Anterior cingulate cortex (tissue), 58 donors: Measurements from ENCODE around the gene ARHGDIG.
A peak's percentile ranks its signal among the peaks of the same experiment; 100 is the strongest.
"Not testable (repeated sequence)": the region's sequence is repeated elsewhere in the genome, so short reads cannot be mapped to it uniquely, and the experiment has no call there.

ENCODE experiments used
- DNase-seq, 58 donors: peaks; one replicate each; lab custom pipeline; 2025; lab: John Stamatoyannopoulos, UW

The ARHGDIG gene

DNA sequence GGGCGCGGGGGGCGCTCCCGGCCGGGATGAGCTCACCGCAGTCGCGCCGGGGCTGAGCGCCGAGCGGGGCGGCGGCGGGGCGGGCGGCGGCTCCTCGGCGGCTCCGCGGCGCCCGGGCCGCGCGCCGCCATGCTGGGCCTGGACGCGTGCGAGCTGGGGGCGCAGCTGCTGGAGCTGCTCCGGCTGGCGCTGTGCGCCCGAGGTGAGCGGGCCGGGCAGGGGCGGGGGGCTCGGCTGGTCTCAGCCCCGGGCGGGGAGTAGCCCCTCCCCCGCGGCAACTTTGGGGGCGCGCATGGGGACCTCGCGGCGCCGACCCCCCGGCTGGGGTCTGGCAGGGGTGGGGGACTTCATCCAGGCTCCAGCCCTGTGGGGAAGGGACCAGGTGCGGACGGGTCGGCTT is at the start of gene ARHGDIG:
ARHGDIG (plus strand) TSS at position 40 of the 400 bp plus-strand sequence; CDS start at position 130, 90 bp downstream.
- DNase-seq = no peak

DNA sequence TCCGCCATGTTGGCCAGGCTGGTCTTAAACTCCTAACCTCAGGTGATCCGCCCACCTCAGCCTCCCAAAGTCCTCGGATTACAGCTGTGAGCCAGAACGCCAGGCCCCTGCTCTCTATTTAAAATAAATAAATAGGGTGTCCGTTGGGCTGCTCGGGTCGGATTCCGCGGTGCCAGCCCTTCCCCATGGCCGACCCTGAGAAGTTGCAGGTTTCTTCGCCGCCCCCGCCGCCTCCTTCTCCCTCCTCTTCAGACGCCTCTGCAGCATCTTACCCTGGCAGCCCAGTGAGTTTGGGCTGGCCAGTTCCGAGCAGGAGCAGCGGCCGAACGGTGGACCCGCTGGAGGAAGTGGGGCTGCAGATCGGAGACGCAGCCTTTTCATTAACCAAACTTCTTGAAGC is 49.4 kb upstream of the ARHGDIG start:
- DNase-seq = no peak

DNA sequence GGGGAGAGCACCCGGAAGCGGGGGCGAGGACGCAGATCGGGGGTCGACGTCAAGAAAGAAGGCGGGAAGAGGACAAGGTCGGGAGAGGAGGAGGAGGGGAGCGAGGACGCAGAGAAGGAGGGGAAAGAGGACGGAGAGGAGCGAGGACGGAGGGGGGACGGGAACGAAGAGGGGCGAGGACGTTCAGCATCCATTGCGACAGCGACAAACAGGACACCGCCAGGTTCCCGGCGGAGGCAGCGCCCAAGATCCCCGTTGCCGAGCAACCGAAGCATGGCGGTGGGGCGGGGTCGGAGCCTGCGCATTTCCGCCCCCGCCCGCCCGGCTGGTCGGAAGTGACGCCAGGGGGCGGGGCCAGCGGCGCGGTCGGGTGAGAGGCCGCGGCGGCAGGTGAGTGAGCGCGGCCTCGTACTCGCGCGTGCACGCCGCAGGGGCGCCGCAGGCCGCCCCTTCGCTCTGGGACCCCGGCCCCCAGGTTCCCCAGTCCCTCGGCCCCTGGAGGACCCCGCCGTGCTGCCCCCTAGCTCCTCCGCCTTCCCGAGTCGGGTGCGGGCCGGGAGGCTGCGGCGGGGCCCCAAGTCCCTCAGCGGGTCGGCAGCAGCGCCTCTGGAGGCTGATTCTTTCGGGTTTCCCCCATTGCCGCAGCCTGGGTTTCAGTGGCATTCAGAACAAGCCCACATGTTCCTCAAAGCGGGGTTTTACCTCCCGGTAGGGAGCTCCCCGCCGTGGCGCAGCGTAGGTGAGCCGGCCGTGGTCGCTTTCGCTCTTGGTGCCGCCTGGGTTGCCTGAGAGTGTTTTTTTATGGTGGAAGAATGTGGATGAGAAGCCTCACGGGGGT is 45.7 kb upstream of the ARHGDIG start, which contains the start of gene FAM234A:
FAM234A (plus strand) TSS at position 354 of the 838 bp plus-strand sequence. CDS start 19,593 bp downstream, outside the sequence.
- peak; percentile 42 to 92 (median 87) for DNase-seq

DNA sequence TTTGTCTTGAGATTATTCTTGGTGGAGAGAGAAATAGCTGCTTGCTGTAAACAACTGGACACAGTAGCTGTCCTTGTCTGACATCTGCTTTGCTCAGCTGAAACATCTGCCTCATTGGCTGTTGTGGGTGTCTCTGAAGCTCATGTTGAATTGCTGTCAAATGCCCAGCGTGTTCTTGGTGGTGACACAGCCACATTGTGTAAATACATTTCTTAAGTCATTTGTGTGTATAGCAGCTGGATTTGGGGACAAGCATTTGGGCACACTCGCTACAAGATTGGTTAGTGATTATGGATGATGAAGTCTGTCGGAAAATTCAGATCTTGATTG is 40.5 kb upstream of the ARHGDIG start:
- DNase-seq = peak in 12 of 58 donors; percentile 8 to 47 (median 35)

DNA sequence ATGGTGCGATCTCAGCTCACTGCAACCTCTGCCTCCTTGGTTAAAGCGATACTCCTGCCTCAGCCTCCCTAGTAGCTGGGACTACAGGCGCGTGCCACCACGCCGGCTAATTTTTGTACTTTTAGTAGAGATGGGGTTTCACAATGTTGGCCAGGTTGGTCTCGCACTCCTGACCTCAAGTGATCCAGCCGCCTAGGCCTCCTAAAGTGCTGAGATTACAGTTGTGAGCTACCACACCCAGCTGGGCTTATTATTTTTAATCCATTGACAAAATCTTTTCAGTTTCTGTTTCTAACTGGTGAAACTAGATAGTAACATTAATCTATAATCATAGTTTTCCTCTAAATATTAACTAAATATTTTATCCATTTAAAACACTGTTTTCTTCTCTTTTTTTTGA is 39.8 kb upstream of the ARHGDIG start:
- no peak for DNase-seq

DNA sequence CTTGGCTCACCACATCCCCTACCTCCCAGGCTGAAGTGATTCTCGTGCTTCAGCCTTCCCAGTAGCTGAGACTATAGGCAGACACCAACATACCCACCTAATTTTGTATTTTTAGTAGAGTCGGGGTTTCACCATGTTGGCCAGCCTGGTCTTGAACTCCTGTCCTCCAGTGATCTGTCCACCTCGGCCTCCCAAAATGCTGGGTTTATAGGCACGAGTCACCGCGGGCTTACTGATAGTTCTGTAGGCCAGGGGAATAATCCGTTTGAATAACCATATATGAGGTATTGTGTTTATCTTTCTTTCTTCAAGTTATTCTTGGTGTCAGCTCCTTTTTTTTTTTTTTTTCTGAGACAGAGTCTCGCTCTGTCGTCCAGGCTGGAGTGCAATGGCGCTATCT is 38.1 kb upstream of the ARHGDIG start:
- no peak for DNase-seq

DNA sequence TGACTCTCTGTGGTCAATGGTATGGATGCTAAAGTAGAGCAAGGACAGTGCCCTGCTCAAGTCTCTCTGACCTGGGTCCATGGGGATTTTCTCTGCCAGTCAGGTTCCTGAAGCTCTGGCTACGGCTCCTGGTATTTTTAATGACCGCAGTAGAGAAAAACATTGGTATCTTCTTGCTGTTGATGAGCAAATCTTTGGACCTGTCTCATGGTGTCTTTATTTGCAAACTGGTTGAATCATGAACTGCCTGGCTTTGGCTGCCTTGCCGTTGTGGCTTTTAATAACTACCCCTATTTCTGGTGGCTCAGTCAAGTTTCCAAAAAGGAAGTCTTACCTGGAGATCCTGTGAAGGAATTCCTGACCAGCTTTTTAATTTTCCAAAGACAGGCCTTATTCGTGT is 37.0 kb upstream of the ARHGDIG start:
- no peak for DNase-seq

DNA sequence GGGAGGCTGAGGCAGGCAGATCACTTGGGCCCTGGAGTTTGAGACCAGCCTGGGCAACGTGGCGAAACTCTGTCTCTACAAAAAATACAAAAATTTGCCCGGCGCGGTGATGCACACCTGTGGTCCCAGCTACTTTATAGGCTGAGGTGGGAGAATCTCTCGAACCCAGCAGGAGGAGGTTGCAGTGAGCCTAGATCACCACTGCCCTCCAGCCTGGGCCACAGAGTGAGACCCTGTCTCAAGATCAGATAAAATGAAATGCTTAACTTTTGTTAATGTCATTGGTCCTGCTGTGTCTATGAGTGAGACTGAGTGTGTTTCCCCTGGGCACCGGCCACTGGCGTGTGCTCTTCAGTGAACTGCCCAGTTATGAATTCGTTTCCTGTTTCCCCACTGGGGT is 35.3 kb upstream of the ARHGDIG start:
- DNase-seq = no peak

DNA sequence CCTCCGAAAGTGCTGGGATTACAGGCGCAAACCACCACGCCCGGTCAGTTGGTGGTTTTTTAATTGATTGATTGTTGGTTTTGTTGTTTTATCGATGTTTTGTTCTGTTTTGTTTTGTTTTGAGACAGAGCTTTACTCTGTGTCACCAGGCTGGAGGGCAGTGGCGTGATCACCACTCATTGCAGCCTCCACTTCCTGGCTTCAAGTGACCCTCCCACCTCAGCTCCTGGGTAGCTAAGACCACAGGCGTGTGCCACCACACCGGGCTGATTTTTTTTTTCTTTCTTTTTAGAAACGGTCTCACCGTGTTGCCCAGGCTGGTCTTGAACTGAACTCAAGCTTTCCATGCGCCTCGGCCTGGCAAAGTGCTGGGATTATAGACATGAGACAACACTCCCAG is 33.4 kb upstream of the ARHGDIG start:
- no peak for DNase-seq

DNA sequence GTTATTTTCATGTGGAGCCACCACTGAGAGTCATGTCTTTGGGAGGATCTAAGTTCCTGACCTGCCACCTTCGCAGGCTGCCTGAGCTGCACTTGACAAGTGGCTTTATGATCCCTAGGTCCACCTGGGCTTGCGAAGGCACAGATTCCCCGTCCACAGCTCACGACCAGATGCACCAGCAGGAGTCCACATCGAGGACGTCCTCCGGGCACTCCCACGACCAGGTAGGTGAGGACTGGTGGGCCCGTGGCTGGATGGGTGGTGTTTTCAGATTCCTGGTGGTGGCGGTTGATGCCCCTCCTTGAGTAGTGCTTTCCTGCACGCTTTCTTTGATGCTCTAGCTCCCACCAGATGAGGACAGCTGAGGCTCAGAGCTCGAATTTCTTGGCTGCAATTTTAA is 31.0 kb upstream of the ARHGDIG start:
- DNase-seq = no peak

DNA sequence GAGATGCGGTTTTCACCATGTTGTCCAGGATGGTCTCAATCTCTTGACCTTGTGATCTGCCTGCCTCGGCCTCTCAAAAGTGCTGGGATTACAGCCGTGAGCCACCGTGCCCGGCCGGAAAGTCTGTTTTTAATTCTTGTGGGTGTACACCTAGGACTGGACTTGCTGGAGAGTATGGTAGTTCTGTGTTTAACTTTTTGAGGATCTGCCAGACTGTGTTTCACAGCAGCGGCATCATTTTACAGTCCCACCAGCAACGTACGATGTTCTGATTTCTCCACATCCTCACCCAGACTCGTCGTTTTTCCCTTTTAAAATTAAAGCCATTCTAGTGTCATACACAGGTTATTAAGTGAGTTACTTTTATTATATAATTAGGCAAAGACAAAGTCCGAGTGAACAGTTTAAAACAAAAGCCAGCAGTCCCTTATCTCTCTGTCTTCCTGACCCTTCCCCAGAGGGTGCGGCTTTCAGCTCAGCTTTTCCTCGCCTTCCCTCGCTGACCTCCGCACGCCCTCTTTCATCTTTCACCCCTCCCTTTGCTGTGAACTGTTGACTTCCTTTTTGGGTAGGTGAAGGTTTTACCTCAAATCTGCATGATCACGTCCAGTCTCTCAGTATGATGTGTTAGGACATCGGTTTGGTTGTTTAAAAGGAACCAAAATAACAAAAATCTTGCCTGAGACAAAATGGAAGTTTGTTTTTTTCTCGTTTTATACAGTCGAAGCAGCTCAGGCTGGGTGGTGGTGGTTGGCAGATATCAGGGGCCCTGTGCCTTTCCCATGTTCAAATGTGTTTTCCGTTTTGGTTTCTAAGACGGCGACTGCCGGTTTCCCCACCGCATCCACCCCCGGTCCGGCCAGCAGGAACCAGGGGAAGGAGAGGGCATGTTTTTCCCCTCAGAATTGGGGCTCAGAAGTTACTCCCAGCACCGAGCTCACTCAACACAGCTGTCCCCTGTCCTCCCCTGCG is 27.7 kb upstream of the ARHGDIG start:
- no peak for DNase-seq

DNA sequence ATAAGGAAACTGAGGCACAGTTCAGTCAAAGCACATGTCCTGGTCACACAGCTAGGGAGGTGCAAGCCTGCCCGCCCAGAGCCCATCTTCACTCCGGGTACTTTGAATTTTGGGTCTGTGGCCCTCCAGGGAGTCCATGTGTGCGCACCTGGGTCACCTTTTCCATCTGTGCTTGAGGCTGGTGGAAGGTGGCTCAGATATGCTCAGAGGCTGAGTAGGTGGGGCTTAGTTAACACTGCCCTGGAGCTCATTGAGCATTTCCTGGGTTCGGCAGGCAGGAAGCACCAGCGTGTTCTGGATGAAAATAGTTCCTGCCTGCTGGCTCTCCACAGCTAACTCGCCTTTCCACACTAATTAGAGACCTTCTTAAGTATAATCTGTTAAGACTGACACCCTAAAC is 26.6 kb upstream of the ARHGDIG start:
- DNase-seq = no peak

DNA sequence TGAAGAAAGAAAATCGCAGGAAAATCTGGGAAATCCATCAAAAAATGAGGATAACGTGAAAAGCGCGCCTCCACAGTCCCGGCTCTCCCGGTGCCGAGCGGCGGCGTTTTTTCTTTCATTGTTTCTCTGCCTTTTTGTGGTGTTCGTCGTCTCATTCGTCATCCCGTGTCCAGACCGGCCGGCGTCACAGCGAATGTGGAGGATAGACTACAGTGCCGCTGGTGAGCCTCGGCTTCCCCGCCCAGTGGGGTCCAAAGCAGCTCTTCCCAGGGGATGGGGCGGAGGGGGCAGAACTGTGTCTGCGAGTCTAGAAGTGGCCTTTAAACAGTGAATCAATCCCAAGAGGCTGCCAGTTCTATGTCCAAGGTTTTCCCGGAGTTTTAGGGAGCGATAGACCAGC is 25.9 kb upstream of the ARHGDIG start:
- DNase-seq = no peak

DNA sequence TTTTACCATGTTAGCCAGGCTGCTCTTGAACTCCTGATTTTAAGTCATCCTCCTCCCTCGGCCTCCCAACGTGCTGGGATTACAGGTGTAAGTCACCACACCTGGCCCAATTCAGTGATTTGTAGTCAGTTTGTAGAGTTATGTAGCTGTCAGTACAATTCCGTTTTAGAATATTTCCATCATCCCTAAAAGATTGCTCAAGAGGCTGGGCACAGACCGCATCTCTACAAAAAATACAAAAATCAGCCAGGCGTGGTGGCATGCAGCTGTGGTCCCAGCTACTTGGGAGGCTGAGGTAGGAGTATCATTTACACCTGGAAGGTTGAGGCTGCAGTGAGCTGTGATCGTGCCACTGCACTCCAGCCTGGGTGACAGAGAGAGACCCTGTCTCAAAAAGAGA is 25.2 kb upstream of the ARHGDIG start:
- DNase-seq = no peak

DNA sequence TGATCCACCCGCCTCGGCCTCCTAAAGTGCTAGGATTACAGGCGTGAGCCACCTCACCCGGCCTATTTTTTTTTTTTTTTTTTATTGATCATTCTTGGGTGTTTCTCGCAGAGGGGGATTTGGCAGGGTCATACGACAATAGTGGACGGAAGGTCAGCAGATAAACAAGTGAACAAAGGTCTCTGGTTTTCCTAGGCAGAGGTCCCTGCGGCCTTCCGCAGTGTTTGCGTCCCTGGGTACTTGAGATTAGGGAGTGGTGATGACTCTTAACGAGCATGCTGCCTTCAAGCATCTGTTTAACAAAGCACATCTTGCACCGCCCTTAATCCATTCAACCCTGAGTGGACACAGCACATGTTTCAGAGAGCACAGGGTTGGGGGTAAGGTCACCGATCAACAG is 22.3 kb upstream of the ARHGDIG start:
- not testable (repeated sequence) for DNase-seq

DNA sequence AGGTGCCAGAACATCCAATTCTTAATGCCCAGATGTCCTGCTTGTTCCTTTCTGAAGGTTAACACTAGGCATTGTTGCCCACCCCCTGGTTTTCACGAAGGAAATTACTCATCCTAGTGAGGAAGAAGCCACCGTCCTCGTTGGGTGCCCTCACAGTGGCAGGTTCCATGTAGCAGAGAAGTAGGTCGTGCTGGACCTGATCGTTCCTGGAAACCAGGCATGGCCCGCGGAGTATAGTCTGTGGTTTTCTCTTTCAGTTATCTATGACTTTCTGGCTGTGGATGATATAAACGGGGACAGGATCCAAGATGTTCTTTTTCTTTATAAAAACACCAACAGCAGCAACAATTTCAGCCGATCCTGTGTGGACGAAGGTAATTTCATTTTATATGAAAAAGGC is 21.2 kb upstream of the ARHGDIG start:
- no peak for DNase-seq

DNA sequence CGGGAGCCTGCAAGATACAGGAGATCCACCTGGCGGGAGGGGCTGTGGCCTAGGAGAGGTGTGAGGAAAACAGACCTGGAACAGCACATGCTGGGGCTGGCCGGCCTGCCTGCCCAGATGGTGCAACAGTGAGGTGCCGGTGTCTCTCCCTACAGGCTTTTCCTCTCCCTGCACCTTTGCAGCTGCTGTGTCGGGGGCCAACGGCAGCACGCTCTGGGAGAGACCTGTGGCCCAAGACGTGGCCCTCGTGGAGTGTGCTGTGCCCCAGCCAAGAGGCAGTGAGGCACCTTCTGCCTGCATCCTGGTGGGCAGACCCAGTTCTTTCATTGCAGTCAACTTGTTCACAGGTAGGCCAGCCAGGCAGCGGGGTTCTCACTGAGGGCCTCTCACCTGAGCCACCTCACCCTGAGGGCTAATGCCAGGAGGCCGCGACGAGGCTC is 20.6 kb upstream of the ARHGDIG start:
- DNase-seq = no peak

DNA sequence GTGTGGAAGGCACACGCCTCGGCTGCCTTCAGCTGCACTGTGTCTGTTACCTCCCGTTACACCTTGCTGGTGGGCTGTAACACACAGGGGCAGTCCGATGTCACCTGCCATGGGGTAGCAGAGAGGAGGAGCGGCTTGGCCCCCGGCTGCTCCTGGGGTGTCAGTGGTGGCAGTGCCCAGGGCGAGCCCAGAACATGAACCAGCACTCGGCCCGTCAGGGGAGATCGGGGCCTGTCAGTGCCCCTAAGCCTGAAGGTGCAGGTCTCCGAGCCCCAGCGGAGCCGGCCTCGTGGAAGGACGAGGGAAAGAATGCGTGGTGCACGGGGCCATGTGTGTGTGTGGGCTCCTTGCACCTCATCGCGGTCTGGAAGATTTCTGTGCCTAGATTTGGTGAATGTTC is 20.1 kb upstream of the ARHGDIG start:
- no peak for DNase-seq

DNA sequence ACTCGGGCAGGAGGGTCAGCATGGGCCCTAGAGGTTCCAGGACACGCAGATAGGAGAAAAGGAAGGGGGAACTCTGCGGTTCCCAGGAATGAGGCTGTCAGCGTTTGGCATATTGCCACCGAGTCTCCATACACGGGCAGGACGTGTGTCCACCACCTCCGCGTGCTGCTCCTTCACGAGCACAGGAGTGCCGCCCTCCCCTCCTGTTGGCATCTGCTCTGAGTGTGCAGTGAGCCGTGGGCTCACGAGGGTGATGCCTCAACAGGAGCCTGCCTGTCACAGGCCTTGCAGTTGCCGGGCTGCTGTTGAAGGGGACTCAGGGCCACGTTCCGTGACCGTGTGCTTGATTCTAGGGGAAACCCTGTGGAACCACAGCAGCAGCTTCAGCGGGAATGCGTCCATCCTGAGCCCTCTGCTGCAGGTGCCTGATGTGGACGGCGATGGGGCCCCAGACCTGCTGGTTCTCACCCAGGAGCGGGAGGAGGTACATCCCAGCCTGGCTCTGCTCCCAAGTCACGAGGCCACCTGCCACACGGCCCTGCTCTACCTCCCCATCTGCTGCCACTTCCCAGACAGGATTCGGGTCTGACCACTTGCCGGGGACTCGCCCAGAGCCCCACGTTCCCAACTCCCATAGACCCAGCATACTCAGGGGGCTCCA is 19.2 kb upstream of the ARHGDIG start:
- DNase-seq = peak in 7 of 58 donors; percentile 12 to 52 (median 25)

DNA sequence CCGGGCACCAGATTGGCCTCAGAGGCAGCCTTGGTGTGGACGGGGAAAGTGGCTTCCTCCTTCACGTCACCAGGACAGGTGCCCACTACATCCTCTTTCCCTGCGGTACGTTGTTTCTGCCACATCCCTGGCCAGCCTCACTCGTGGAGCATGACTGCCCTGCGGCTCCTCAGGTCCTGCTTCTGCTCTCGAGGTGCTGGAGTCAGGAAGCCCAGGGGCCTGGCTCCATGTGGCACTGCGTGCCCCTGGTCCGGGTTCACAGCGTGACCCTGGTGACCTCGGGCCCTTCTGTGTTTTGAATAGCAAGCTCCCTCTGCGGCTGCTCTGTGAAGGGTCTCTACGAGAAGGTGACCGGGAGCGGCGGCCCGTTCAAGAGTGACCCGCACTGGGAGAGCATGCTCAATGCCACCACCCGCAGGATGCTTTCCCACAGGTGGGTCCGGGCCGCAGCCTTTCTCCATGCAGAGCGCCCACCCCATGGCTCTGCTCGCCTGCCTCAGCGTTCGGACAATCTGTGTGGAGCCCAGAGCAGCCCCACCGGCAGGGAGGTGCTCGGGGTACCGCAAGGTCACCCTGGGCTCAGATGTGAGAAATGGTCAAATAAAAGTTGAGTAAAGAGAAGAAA is 18.2 kb upstream of the ARHGDIG start:
- DNase-seq = no peak
